ENCODE results near the gene GAN.
A peak's percentile ranks its signal among the peaks of the same experiment; 100 is the strongest.

The GAN gene

DNA sequence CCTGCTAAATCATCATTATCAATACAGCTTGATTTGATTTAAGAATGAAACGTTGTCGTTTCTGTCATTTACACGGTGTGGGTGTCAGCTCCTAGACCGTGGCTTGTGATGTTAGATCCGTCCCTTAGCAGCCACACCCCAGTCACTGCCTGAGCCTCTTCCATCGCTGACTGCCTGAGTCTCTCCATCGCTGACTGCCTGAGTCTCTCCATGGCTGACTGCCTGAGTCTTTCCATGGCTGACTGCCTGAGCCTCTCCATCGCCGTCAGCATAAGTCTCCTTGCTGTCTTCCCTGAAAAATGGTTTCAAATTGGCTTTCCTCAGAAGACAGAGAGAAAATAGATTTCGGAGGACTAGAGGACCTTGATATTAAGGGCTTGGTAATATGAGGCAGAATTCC, 76.1 kb downstream of the GAN start:
- Histone ChIP-seq H3K4me2 (ENCODE audit: low read length) (no peak overlapping the region), H3K36me3 (ENCODE audit: insufficient read depth, low read length) (peaks cover 3% of the 10 kb centered on the region), H3K9ac (ENCODE audit: low read depth, low read length) (no peak overlapping the region), H3K27me3 (ENCODE audit: control insufficient read depth, insufficient read depth, low read length) (no peaks in the 10 kb centered on the region), H3K4me1 (ENCODE audit: control insufficient read depth, insufficient read depth, low read length) (no peaks in the 10 kb centered on the region), H3K9me3 (replicated peaks; ENCODE audit: low read length) (no peaks in the 10 kb centered on the region), H3K4me3 (ENCODE audit: low read length) (no peak overlapping the region)

DNA sequence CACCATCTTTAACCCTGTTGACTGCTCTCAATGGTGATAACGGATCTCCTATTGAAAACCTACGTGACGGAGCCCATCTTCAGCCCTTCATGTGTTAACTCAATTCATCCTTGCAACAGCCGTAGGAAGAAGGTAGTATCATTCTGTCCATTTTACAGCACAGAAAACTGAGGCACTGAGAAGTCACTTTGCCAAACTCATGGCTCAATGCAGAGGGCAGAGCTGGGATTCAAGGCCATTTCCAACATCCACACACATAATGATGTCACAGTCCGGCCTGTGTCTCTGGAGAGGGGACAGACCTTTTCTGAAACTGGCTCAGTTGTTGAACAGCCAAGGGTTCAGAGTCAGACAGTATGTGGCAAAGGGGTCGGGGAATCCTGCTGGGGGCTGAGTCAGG, 77.2 kb downstream of the GAN start:
- no peaks in the 10 kb centered on the region for H3K36me3 ChIP-seq (ENCODE audit: insufficient read depth, low read length)
- no peaks in the 10 kb centered on the region for H3K4me1 ChIP-seq (ENCODE audit: control insufficient read depth, insufficient read depth, low read length)
- H3K4me2 ChIP-seq (ENCODE audit: low read length): no peak overlapping the region
- no peaks in the 10 kb centered on the region for H3K27me3 ChIP-seq (ENCODE audit: control insufficient read depth, insufficient read depth, low read length)
- H3K4me3 ChIP-seq (ENCODE audit: low read length): no peak overlapping the region
- no peak overlapping the region for H3K9ac ChIP-seq (ENCODE audit: low read depth, low read length)
- no peaks in the 10 kb centered on the region for H3K9me3 ChIP-seq (replicated peaks; ENCODE audit: low read length)

DNA sequence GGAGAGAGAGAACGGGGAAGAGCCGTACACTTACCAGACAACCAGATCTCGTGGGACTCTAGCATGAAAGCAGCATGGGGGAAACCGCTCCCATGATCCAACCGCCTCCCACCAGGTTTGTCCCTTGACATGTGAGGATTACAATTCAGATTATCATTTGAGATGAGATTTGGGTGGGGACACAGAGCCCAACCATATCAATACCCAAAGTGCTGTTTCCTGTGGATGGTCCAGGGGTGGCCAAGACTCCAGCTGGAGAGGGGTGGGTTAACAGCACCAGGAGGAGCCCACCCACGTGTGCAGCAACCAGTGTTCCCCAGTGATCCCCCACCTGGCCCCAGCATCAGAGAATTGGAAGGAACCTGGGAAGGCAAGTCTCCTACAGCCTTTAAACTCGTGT, 79.7 kb downstream of the GAN start:
- no peak overlapping the region for H3K9ac ChIP-seq (ENCODE audit: low read depth, low read length)
- H3K4me1 ChIP-seq (ENCODE audit: control insufficient read depth, insufficient read depth, low read length): no peaks in the 10 kb centered on the region
- H3K4me2 ChIP-seq (ENCODE audit: low read length): no peak overlapping the region
- H3K36me3 ChIP-seq (ENCODE audit: insufficient read depth, low read length): no peaks in the 10 kb centered on the region
- no peak overlapping the region for H3K4me3 ChIP-seq (ENCODE audit: low read length)
- no peaks in the 10 kb centered on the region for H3K27me3 ChIP-seq (ENCODE audit: control insufficient read depth, insufficient read depth, low read length)
- no peaks in the 10 kb centered on the region for H3K9me3 ChIP-seq (replicated peaks; ENCODE audit: low read length)

DNA sequence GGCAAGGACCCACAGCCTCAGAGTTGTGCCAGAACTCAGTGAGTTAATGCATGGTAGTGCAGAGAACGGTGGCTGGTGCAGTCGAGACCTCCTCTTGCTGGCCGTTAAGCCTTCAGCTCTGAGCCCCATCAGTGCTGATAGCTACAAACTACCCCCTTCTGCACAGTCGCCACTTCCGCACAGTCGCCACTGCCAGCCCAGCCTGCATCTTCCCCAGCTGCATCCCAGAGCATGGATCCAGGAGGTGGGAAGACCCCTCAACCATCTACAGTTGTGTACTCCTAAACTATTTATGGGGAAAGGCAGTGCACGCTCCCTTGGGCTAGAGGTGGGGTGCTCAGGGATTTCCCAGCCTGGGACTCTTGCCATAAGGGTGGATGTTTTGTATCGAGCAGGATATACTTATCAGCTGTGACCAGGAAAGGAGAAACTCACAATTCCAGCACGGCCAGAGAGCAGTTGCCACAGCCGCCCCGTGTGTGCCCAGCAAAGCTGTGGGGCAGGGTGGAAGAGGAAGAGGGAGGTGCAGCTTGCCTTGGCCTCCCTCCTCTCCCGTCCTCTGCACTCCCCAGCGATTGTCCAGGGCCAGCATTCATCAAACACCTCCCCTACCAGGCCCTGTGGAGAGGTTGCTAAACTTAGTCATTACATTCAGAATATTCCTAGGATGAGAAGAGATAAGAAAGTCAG, 80.3 kb downstream of the GAN start:
- Histone ChIP-seq H3K9me3 (replicated peaks; ENCODE audit: low read length) (no peaks in the 10 kb centered on the region), H3K4me2 (ENCODE audit: low read length) (no peak overlapping the region), H3K27me3 (ENCODE audit: control insufficient read depth, insufficient read depth, low read length) (no peaks in the 10 kb centered on the region), H3K4me3 (ENCODE audit: low read length) (no peak overlapping the region), H3K36me3 (ENCODE audit: insufficient read depth, low read length) (no peaks in the 10 kb centered on the region), H3K4me1 (ENCODE audit: control insufficient read depth, insufficient read depth, low read length) (no peaks in the 10 kb centered on the region), H3K9ac (ENCODE audit: low read depth, low read length) (no peak overlapping the region)

DNA sequence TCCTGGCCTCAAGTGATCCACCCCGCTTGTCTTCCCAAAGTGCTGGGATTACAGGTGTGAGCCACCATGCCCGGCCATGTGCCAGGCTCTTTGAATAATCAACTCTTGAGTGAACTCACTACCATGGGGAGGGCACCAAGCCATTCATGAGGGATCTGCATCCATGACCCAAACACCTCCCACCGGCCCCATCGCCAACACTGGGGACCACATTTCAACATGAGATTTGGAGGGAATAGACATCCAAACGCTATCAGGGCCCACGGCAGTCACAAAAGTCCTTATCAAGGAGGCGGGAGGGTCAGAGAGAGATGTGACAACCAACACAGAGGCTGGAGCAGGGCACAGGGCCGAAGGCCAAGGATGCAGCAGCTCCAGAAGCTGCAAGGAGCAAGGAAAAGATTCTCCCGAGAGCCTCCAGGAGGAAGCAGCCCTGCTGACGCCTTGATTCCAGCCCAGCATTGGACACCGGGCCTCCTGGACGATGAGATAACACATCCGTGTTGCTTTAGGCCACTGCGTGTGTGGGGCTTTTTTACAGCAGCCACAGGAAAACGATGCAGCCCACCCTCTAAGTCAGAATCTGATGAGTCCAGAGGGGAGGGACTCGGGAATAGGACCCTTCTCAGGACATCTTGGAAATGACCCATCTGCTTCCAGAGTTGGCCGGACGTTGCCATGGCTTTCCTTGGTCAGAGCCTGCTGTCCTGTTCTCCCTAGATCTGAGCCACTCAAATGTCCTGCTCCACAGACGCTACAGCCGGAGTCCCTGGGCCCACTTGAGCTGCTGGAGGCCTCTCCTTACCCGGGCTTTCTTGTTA, 82.5 kb downstream of the GAN start:
- Histone ChIP-seq H3K9me3 (replicated peaks; ENCODE audit: low read length) (no peaks in the 10 kb centered on the region), H3K4me1 (ENCODE audit: control insufficient read depth, insufficient read depth, low read length) (peaks cover 9% of the 10 kb centered on the region), H3K27me3 (ENCODE audit: control insufficient read depth, insufficient read depth, low read length) (no peaks in the 10 kb centered on the region), H3K4me3 (ENCODE audit: low read length) (no peak overlapping the region), H3K36me3 (ENCODE audit: insufficient read depth, low read length) (no peaks in the 10 kb centered on the region), H3K9ac (ENCODE audit: low read depth, low read length) (no peak overlapping the region), H3K4me2 (ENCODE audit: low read length) (no peak overlapping the region)

DNA sequence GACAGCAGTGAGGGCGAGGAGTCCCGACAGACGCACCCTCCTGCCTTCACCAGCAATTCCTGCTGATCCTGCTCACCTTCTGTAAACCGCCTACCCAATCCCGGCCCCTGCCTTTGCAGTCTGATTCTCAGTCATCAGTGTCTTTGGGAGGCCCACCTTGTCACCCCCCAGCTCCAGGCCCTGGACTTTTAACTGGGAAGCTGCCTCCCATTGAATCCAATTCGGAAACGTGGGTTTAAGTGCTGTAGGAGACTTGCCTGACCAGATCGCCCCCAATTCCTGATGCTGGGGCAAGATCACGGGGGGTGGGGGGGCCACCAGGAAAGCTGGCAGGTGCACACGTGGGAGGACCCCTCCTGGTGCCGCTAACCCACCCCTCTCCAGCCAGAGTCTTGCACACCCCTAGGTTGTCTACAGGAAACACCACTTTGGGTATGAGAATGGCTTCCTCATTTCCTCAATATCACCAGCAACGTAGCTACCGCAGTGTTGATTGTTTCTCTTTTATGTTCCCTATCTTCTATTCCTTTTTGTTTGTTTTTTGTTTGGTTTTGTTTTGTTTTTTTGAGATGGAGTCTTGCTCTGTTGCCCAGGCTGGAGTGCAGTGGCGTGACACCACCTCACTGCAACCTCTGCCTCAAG, 83.2 kb downstream of the GAN start:
- H3K9me3 ChIP-seq (replicated peaks; ENCODE audit: low read length): no peaks in the 10 kb centered on the region
- no peaks in the 10 kb centered on the region for H3K27me3 ChIP-seq (ENCODE audit: control insufficient read depth, insufficient read depth, low read length)
- H3K9ac ChIP-seq (ENCODE audit: low read depth, low read length): no peak overlapping the region
- peaks cover 9% of the 10 kb centered on the region for H3K4me1 ChIP-seq (ENCODE audit: control insufficient read depth, insufficient read depth, low read length)
- H3K36me3 ChIP-seq (ENCODE audit: insufficient read depth, low read length): no peaks in the 10 kb centered on the region
- no peak overlapping the region for H3K4me2 ChIP-seq (ENCODE audit: low read length)
- no peak overlapping the region for H3K4me3 ChIP-seq (ENCODE audit: low read length)

DNA sequence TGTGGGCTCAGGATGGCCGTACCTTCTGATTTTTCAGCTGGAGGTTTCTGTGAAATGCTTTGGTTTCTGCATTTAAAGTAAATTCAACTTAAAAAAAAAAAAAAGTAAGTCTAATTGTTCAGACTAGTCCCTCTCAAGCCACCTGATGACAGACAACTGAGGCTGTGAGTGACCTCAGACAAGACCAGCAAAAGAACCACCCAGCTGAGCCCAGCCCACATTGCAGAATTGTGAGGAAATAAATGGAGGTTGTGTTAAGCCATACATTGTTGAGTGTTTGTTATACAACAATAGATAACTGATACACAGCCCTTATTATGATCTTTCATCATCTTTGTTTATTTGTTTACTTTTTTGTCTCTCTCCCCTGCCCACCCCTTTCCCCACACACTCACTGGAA, 85.1 kb downstream of the GAN start:
- Histone ChIP-seq H3K9me3 (replicated peaks; ENCODE audit: low read length) (no peaks in the 10 kb centered on the region), H3K27me3 (ENCODE audit: control insufficient read depth, insufficient read depth, low read length) (no peaks in the 10 kb centered on the region), H3K9ac (ENCODE audit: low read depth, low read length) (no peak overlapping the region), H3K4me3 (ENCODE audit: low read length) (no peak overlapping the region), H3K36me3 (ENCODE audit: insufficient read depth, low read length) (no peaks in the 10 kb centered on the region), H3K4me2 (ENCODE audit: low read length) (no peak overlapping the region), H3K4me1 (ENCODE audit: control insufficient read depth, insufficient read depth, low read length) (peaks cover 15% of the 10 kb centered on the region)

DNA sequence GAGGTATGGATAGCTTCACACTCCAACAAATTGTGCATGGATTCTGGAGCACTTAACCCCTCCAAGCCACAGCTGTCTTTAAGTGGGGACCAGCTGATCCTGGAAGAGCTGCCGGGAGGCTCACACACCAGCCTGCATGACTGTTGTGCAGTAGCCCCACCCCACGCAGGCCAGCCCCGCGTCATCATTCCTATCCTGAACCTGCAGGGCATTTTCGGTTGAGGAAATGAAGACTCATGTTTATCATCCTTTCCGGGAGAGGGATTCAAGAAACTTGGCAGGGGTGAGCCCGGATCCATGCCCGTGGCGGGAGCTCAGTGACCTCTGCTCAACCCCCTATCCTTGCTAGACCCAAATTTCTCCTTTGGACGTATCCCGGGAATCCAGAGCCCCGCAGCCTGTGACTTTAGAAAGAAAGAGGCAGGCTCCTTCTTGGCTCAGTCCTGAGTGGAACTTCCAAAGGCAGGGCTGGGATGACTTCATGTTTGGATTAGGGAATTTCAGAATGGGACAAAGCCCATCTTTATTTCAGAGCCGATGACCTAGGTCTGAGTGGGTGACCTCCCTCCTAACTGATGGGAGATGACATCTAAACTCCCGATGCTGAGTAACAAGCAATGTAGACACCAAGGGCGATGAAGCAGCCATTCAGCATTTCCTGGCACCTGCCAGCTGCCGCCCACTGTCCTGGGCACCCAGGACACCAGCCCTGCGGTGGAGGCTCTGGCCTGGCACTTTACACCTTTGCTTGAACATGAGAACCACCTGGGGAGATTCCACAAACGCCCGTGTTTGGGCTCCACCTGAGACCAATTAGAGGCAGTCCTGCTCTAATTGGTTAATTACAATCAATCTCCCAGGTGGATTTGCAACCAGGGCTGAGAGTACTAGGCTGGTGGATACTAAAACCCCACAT, 86.5 kb downstream of the GAN start:
- no peaks in the 10 kb centered on the region for H3K36me3 ChIP-seq (ENCODE audit: insufficient read depth, low read length)
- peak overlapping the region; percentile 60 for H3K4me2 ChIP-seq (ENCODE audit: low read length)
- no peak overlapping the region for H3K9ac ChIP-seq (ENCODE audit: low read depth, low read length)
- H3K27me3 ChIP-seq (ENCODE audit: control insufficient read depth, insufficient read depth, low read length): no peaks in the 10 kb centered on the region
- H3K4me3 ChIP-seq (ENCODE audit: low read length): peak overlapping the region; percentile 22
- no peaks in the 10 kb centered on the region for H3K9me3 ChIP-seq (replicated peaks; ENCODE audit: low read length)
- H3K4me1 ChIP-seq (ENCODE audit: control insufficient read depth, insufficient read depth, low read length): peaks cover 23% of the 10 kb centered on the region

DNA sequence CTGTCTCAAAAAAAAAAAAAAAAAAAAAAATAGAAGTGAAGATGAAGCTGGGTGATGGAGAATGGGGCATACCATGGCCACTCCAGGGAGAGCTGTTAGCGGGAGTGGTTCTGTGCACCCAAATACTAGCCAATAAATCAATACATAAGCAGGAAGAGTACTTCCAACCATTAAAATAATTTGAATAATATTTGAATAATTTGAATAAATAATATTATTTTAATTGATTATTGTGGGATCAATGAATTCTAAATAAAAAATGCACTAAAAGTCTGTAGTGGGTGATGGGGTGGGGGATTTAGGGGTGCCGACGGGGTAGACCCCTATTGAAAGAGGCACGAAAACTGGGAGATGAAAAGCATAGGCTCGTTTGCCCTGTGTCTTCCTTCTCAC, 88.4 kb downstream of the GAN start:
- peaks cover 26% of the 10 kb centered on the region for H3K4me1 ChIP-seq (ENCODE audit: control insufficient read depth, insufficient read depth, low read length)
- no peaks in the 10 kb centered on the region for H3K9me3 ChIP-seq (replicated peaks; ENCODE audit: low read length)
- H3K4me3 ChIP-seq (ENCODE audit: low read length): no peak overlapping the region
- H3K36me3 ChIP-seq (ENCODE audit: insufficient read depth, low read length): no peaks in the 10 kb centered on the region
- H3K4me2 ChIP-seq (ENCODE audit: low read length): peak overlapping the region; percentile 94
- no peaks in the 10 kb centered on the region for H3K27me3 ChIP-seq (ENCODE audit: control insufficient read depth, insufficient read depth, low read length)
- no peak overlapping the region for H3K9ac ChIP-seq (ENCODE audit: low read depth, low read length)

DNA sequence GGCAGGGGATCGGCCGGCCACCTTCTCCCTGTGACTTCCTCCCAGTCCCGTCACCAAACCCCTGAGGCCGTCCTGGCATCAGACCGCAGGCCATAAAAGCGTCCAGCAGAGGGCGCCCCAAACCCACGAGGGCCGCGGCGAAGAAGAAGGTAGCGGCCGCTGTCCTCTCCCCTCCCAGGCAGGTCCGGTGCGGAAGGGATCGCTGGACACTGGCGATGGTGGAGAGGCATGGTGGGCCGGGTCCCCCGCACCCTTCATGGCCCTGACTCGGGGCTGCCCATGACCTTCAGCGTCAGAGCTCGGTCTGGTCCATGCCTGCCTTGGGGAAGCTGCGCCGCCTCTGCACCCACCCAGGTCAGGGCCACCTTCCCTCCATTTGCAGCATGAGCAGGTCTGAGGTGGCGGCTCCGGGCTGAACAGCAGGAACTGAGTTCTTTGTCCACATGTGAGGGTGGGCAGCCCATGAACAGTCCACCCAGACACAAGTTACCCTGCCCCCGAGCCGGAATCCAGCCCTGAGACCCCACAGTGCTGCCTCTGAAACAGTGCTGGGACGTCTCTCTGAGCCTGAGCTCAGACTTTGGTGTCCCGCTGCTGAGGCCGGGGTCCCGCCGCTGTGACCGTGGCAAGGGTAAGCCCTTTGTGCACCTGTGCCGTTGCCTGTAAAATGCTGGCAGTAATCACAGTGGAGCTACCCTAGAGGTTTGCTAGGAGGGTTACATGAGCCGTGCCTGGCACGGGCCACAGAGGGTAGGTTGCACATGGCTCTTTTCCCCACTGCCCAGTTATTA, 89.0 kb downstream of the GAN start:
- Histone ChIP-seq H3K9ac (ENCODE audit: low read depth, low read length) (no peak overlapping the region), H3K27me3 (ENCODE audit: control insufficient read depth, insufficient read depth, low read length) (no peaks in the 10 kb centered on the region), H3K4me1 (ENCODE audit: control insufficient read depth, insufficient read depth, low read length) (peaks cover 26% of the 10 kb centered on the region), H3K36me3 (ENCODE audit: insufficient read depth, low read length) (no peaks in the 10 kb centered on the region), H3K4me2 (ENCODE audit: low read length) (peak overlapping the region; percentile 94), H3K4me3 (ENCODE audit: low read length) (peak overlapping the region; percentile 54), H3K9me3 (replicated peaks; ENCODE audit: low read length) (no peaks in the 10 kb centered on the region)

Data from skeletal muscle satellite cell (primary cell).